ENCODE data around the gene SPPL2A. TPM values are rescaled to one million over a fixed set of nuclear protein-coding genes. Genes with fewer than 3 reads are reported as not detected.

Gene SPPL2A
- total RNA-seq, 4 donors from 2014 or later: 325 to 777 (median 391) TPM

- Histone ChIP-seq H3K36me3 (peaks cover 0 to 67% (median 24%) of the 10 kb centered on the region in 4 donors), H3K27ac (no peak overlapping the region), H3K4me1 (peaks cover 0 to 4% (median 0%) of the 10 kb centered on the region in 4 donors), H3K9me3 (no peaks in the 10 kb centered on the region), H3K4me3 (no peak overlapping the region), H3K27me3 (no peaks in the 10 kb centered on the region)
- in situ Hi-C loops (cut with MboI; ENCODE audit: low pct_ligation_motif_present in 1 of 4, low pct_unique_long_range_greater_than_20kb in 1 of 4, low sequenced_read_pairs in 3 of 4) (no loop called here), intact Hi-C loops (cut with DNase I; ENCODE audit: low total_unique reads) (no loop called here)
- 44 to 50% methylated on average over 1 of the region's 1 CpG for WGBS, 2 donors (ENCODE audit: low coverage in 1 of 2)
- no peak for DNase-seq
- TF ChIP-seq POLR2A (IDR thresholded peaks at IDR 0.05) (no peak), EP300 (IDR thresholded peaks at IDR 0.05; ENCODE audit: low read depth) (no peak), CTCF (IDR thresholded peaks at IDR 0.05) (no peak), POLR2AphosphoS5 (IDR thresholded peaks at IDR 0.05) (no peak)
Measured at GRCh38 chr15:50718700-50719125, 46.8 kb downstream of the SPPL2A start.

- H3K4me1 ChIP-seq: peaks cover 0 to 7% (median 0%) of the 10 kb centered on the region in 4 donors
- no peak for TF ChIP-seq CTCF (IDR thresholded peaks at IDR 0.05)
- no peak for TF ChIP-seq POLR2A (IDR thresholded peaks at IDR 0.05)
- no peak for TF ChIP-seq EP300 (IDR thresholded peaks at IDR 0.05; ENCODE audit: low read depth)
- no peak for TF ChIP-seq POLR2AphosphoS5 (IDR thresholded peaks at IDR 0.05)
- no peaks in the 10 kb centered on the region for H3K27me3 ChIP-seq
- WGBS, 2 donors (ENCODE audit: low coverage in 1 of 2): 47 to 87% methylated on average over 3 of the region's 3 CpGs
- intact Hi-C loops (cut with DNase I; ENCODE audit: low total_unique reads) (no loop called here), in situ Hi-C loops (cut with MboI; ENCODE audit: low pct_ligation_motif_present in 1 of 4, low pct_unique_long_range_greater_than_20kb in 1 of 4, low sequenced_read_pairs in 3 of 4) (no loop called here)
- no peak for DNase-seq
- H3K4me3 ChIP-seq: no peak overlapping the region
- peaks cover 0 to 34% (median 12%) of the 10 kb centered on the region in 4 donors for H3K36me3 ChIP-seq
- no peaks in the 10 kb centered on the region for H3K9me3 ChIP-seq
- H3K27ac ChIP-seq: no peak overlapping the region
Measured at GRCh38 chr15:50712018-50712417, 53.5 kb downstream of the SPPL2A start.

GRCh38 chr15:50710585-50710984 lies 54.9 kb downstream of the SPPL2A start:
- no peaks in the 10 kb centered on the region for H3K9me3 ChIP-seq
- H3K36me3 ChIP-seq: peaks cover 0 to 29% (median 11%) of the 10 kb centered on the region in 4 donors
- no peak for DNase-seq
- intact Hi-C loops (cut with DNase I; ENCODE audit: low total_unique reads) (no loop called here), in situ Hi-C loops (cut with MboI; ENCODE audit: low pct_ligation_motif_present in 1 of 4, low pct_unique_long_range_greater_than_20kb in 1 of 4, low sequenced_read_pairs in 3 of 4) (no loop called here)
- H3K27ac ChIP-seq: no peak overlapping the region
- no peaks in the 10 kb centered on the region for H3K27me3 ChIP-seq
- TF ChIP-seq CTCF (IDR thresholded peaks at IDR 0.05) (no peak), POLR2AphosphoS5 (IDR thresholded peaks at IDR 0.05) (no peak), POLR2A (IDR thresholded peaks at IDR 0.05) (no peak), EP300 (IDR thresholded peaks at IDR 0.05; ENCODE audit: low read depth) (no peak)
- H3K4me3 ChIP-seq: no peak overlapping the region
- H3K4me1 ChIP-seq: peaks cover 0 to 7% (median 0%) of the 10 kb centered on the region in 4 donors

GRCh38 chr15:50707878-50708427 lies 57.6 kb downstream of the SPPL2A start:
- Histone ChIP-seq H3K4me3 (no peak overlapping the region), H3K36me3 (peaks cover 0 to 24% (median 11%) of the 10 kb centered on the region in 4 donors), H3K9me3 (no peaks in the 10 kb centered on the region), H3K4me1 (peaks cover 0 to 7% (median 0%) of the 10 kb centered on the region in 4 donors), H3K27me3 (no peaks in the 10 kb centered on the region), H3K27ac (no peak overlapping the region)
- 80 to 91% methylated on average over 3 of the region's 3 CpGs for whole genome bisulfite sequencing, 2 donors (ENCODE audit: low coverage in 1 of 2)
- intact Hi-C loops (cut with DNase I; ENCODE audit: low total_unique reads) (no loop called here), in situ Hi-C loops (cut with MboI; ENCODE audit: low pct_ligation_motif_present in 1 of 4, low pct_unique_long_range_greater_than_20kb in 1 of 4, low sequenced_read_pairs in 3 of 4) (no loop called here)
- DNase-seq: no peak
- no peak for TF ChIP-seq EP300 (IDR thresholded peaks at IDR 0.05; ENCODE audit: low read depth)
- TF ChIP-seq POLR2A (IDR thresholded peaks at IDR 0.05): no peak
- no peak for TF ChIP-seq POLR2AphosphoS5 (IDR thresholded peaks at IDR 0.05)
- no peak for TF ChIP-seq CTCF (IDR thresholded peaks at IDR 0.05)
